Keratinocyte (primary cell): ENCODE measurements around the gene BCAS3. TPM values are rescaled to one million over a fixed set of nuclear protein-coding genes. Genes with fewer than 3 reads are reported as not detected.

Experiments
- DNase-seq: peaks from one replicate; pipeline ENCODE4 v3.0.0-alpha.2; 2011; ENCODE audit warnings: low read depth, missing footprints, low spot score
- FAIRE-seq: peaks from 2 replicates; lab custom pipeline; 2011; peaks lifted over from hg19 to GRCh38; lab: Jason Lieb, UNC
- H2AFZ ChIP-seq: 2 replicates; pipeline ENCODE4 v1.6.0; 2012; ENCODE audit warnings: low read length, control low read depth, inconsistent platforms; ENCODE audit not compliant: control insufficient read depth
- H3K27ac ChIP-seq: 2 replicates; pipeline ENCODE4 v1.5.1; 2011; ENCODE audit warnings: low read length; ENCODE audit not compliant: control insufficient read depth, insufficient read depth
- H3K27me3 ChIP-seq: 3 replicates; pipeline ENCODE4 v1.6.0; 2011; ENCODE audit warnings: low read length; ENCODE audit not compliant: control insufficient read depth, insufficient read depth; ENCODE audit errors: extremely low read depth
- H3K36me3 ChIP-seq, 2 experiments: 2 replicates in 1 of 2; 3 replicates in 1 of 2; pipeline ENCODE4 v1.5.1; 2011; ENCODE audit warnings: low read length in 2 of 2, mild to moderate bottlenecking in 1 of 2; ENCODE audit not compliant: control insufficient read depth in 2 of 2, insufficient read depth in 2 of 2; ENCODE audit errors: extremely low read depth in 1 of 2
- H3K4me1 ChIP-seq: 3 replicates; pipeline ENCODE4 v1.5.1; 2011; ENCODE audit warnings: low read length; ENCODE audit not compliant: control insufficient read depth, insufficient read depth; ENCODE audit errors: extremely low read depth
- H3K4me2 ChIP-seq: 3 replicates; pipeline ENCODE4 v1.6.0; 2011; ENCODE audit warnings: low read depth, low read length; ENCODE audit not compliant: control insufficient read depth, insufficient read depth; ENCODE audit errors: extremely low read depth
- H3K4me3 ChIP-seq, 3 experiments: fragments of 200-600 bp in 1 of 3; sonication (generic) in 1 of 3; 2 replicates in 2 of 3; 3 replicates in 1 of 3; pipeline ENCODE4 v1.5.1; 2011 to 2016; ENCODE audit warnings: low read length in 3 of 3, mild to moderate bottlenecking in 3 of 3, control low read depth in 2 of 3, inconsistent platforms in 1 of 3, low read depth in 1 of 3, mixed read lengths in 1 of 3, mixed run types in 1 of 3, moderate library complexity in 1 of 3; ENCODE audit not compliant: control insufficient read depth in 2 of 3, insufficient read depth in 2 of 3; ENCODE audit errors: extremely low read depth in 1 of 3
- H3K79me2 ChIP-seq: 2 replicates; pipeline ENCODE4 v1.6.0; 2012; ENCODE audit warnings: low read length; ENCODE audit not compliant: control insufficient read depth, insufficient read depth
- H3K9ac ChIP-seq: 3 replicates; pipeline ENCODE4 v1.6.0; 2011; ENCODE audit warnings: low read length; ENCODE audit not compliant: control insufficient read depth, insufficient read depth; ENCODE audit errors: extremely low read depth
- H3K9me1 ChIP-seq: 3 replicates; pipeline ENCODE4 v1.6.0; 2011; ENCODE audit warnings: low read length; ENCODE audit not compliant: control insufficient read depth, insufficient read depth; ENCODE audit errors: extremely low read depth
- H3K9me3 ChIP-seq: 2 replicates; pipeline ENCODE4 v1.5.1; 2012; ENCODE audit warnings: low read depth, low read length; ENCODE audit not compliant: control insufficient read depth
- H4K20me1 ChIP-seq: 3 replicates; pipeline ENCODE4 v1.6.0; 2011; ENCODE audit warnings: low read length; ENCODE audit not compliant: control insufficient read depth, insufficient read depth; ENCODE audit errors: extremely low read depth
- EZH2 ChIP-seq: IDR thresholded peaks from one replicate; pipeline ENCODE4 v1.6.1; 2012; ENCODE audit warnings: inconsistent platforms, mild to moderate bottlenecking, low read length, moderate library complexity
- dilution Hi-C: fragments of 300-500 bp; cut with MboI; formaldehyde crosslinking; loops from one replicate; pipeline ENCODE4 v1.7.0; 2020; ENCODE audit warnings: low sequenced_read_pairs; ENCODE audit not compliant: extremely low pct_ligation_motif_present
- polyA plus RNA-seq, 5 experiments: library from polyadenylated mRNA; depleted of rRNA in 3 of 5; stranded (reverse) in 3 of 5; stranded (forward) in 1 of 5; unstranded in 1 of 5; fragments of >200 nt; gene quantifications; 1 replicate in 1 of 5; 2 replicates in 3 of 5; 3 replicates in 1 of 5; pipeline versions ENCODE4 v1.2.1 to v1.2.3, GENCODE V29; 2011 to 2012; ENCODE audit warnings: missing spikeins in 2 of 5, low read depth in 1 of 5, low replicate concordance in 1 of 5
- TF ChIP-seq, protein P1 (sequence below), 3 experiments: IDR thresholded peaks in 1 of 3; conservative IDR thresholded peaks in 1 of 3; optimal IDR thresholded peaks in 1 of 3; 2 replicates in 2 of 3; 3 replicates in 1 of 3; pipeline versions ENCODE3 to v1.5.1; 2011; ENCODE audit warnings: low read length in 3 of 3, mild to moderate bottlenecking in 3 of 3, moderate library complexity in 2 of 3, control low read depth in 1 of 3, inconsistent platforms in 1 of 3; ENCODE audit not compliant: insufficient read depth in 2 of 3; ENCODE audit errors: extremely low read depth in 1 of 3

The BCAS3 gene
- polyA plus RNA-seq, 1 donor (not counting 4 experiments of a cell fraction or from before 2014, with no cell fraction given): 11.8 TPM

DNA sequence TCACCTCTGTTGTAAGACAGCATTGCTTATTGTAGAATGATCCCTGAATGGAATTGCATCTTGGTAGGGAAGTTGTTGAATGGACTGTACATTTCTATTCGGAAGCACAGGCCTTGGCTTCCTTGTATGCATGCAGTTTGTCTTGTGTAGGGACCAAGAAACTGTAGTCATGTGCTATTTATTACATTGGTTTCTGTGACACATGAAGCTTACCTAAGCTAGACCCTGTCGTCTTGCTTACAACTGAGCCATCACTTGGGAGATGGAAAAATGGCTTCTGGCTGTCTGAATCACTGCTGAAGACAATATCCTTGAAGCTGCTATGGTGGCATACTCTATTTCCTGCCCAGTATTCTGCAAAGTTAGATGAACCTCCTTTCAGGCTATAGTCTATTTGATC, 48.5 kb upstream of the BCAS3 start:
- FAIRE-seq (no peak), DNase-seq (no peak)
- Histone ChIP-seq H3K4me2 (no peak overlapping the region), H3K4me3 (no peak overlapping the region), H3K27me3 (no peaks in the 10 kb centered on the region), H3K9me3 (no peaks in the 10 kb centered on the region), H3K27ac (no peak overlapping the region), H3K36me3 (no peaks in the 10 kb centered on the region), H4K20me1 (no peaks in the 10 kb centered on the region), H3K4me1 (no peaks in the 10 kb centered on the region), H3K9ac (no peak overlapping the region), H3K79me2 (no peaks in the 10 kb centered on the region), H2AFZ (no peak overlapping the region), H3K9me1 (no peaks in the 10 kb centered on the region)
- no peak for TF ChIP-seq EZH2
- TF ChIP-seq, protein P1, sequence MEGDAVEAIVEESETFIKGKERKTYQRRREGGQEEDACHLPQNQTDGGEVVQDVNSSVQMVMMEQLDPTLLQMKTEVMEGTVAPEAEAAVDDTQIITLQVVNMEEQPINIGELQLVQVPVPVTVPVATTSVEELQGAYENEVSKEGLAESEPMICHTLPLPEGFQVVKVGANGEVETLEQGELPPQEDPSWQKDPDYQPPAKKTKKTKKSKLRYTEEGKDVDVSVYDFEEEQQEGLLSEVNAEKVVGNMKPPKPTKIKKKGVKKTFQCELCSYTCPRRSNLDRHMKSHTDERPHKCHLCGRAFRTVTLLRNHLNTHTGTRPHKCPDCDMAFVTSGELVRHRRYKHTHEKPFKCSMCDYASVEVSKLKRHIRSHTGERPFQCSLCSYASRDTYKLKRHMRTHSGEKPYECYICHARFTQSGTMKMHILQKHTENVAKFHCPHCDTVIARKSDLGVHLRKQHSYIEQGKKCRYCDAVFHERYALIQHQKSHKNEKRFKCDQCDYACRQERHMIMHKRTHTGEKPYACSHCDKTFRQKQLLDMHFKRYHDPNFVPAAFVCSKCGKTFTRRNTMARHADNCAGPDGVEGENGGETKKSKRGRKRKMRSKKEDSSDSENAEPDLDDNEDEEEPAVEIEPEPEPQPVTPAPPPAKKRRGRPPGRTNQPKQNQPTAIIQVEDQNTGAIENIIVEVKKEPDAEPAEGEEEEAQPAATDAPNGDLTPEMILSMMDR (optimal IDR thresholded peaks at IDR 0.05 in 1 of 3, IDR thresholded peaks at IDR 0.05 in 1 of 3, conservative IDR thresholded peaks at IDR 0.05 in 1 of 3; ENCODE audit: extremely low read depth in 1 of 3, insufficient read depth in 2 of 3, low read length in 3 of 3): no peak
- dilution Hi-C loops: no loop called here

DNA sequence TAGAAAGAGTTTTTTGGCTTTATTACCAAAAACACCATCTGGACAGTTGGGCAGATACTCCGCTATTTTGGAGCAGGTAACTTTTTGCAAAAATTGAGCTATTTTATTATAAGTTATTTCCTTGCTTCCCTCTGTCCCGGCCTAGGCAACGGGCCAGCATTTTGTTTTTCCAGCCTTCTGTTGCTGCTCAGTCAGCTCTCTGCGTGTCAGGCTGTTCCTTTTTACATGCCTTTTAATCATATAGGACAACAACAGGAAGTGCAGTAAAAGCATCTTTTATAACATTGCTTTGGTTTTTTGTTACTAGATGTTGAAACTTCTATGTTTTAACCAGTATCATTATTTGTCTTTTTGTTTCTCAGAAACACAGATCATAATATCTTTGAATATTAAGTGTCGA, 47.3 kb upstream of the BCAS3 start:
- no peaks in the 10 kb centered on the region for H3K9me3 ChIP-seq
- DNase-seq (no peak), FAIRE-seq (no peak)
- dilution Hi-C loops: no loop called here
- no peaks in the 10 kb centered on the region for H3K79me2 ChIP-seq
- no peaks in the 10 kb centered on the region for H3K27me3 ChIP-seq
- no peak overlapping the region for H3K4me2 ChIP-seq
- no peak for TF ChIP-seq EZH2
- TF ChIP-seq, protein P1 (optimal IDR thresholded peaks at IDR 0.05 in 1 of 3, IDR thresholded peaks at IDR 0.05 in 1 of 3, conservative IDR thresholded peaks at IDR 0.05 in 1 of 3; ENCODE audit: extremely low read depth in 1 of 3, insufficient read depth in 2 of 3, low read length in 3 of 3): no peak
- H3K9me1 ChIP-seq: no peaks in the 10 kb centered on the region
- no peak overlapping the region for H3K9ac ChIP-seq
- no peaks in the 10 kb centered on the region for H3K36me3 ChIP-seq
- H2AFZ ChIP-seq: no peak overlapping the region
- H3K4me3 ChIP-seq: no peak overlapping the region
- no peaks in the 10 kb centered on the region for H4K20me1 ChIP-seq
- no peak overlapping the region for H3K27ac ChIP-seq
- H3K4me1 ChIP-seq: no peaks in the 10 kb centered on the region
